CD4-positive, alpha-beta T cell treated with Interleukin-21 for 1 hour (primary cell): ENCODE results near the gene PJVK.
"Not testable (repeated sequence)": the region's sequence is repeated elsewhere in the genome, so short reads cannot be mapped to it uniquely, and the experiment has no call there.

ENCODE experiments used
- DNase-seq: peaks from one replicate; pipeline ENCODE4 v3.0.0-alpha.2; 2020

PJVK gene

GRCh38 chr2:178436662-178437061, 14.5 kb upstream of the PJVK start:
- no peak for DNase-seq

- no peak for DNase-seq
These were observed 9.8 kb upstream of the PJVK start for GRCh38 chr2:178441426-178441825.

- peak; percentile 17 for DNase-seq
These were observed 2.1 kb upstream of the PJVK start for GRCh38 chr2:178448968-178449661.

GRCh38 chr2:178449700-178450523, 1.3 kb upstream of the PJVK start:
- peak; percentile 83 for DNase-seq

GRCh38 chr2:178450524-178450773, 729 bp upstream of the PJVK start:
- DNase-seq: no peak

GRCh38 chr2:178452334-178452733, 1.2 kb downstream of the PJVK start:
- no peak for DNase-seq

GRCh38 chr2:178452870-178453269, 1.7 kb downstream of the PJVK start:
- no peak for DNase-seq

GRCh38 chr2:178455947-178456346, 4.8 kb downstream of the PJVK start:
- DNase-seq: no peak

- DNase-seq: no peak
These were observed 6.3 kb downstream of the PJVK start for GRCh38 chr2:178457390-178457886.

GRCh38 chr2:178469219-178469849, 18.2 kb downstream of the PJVK start:
- DNase-seq: no peak

GRCh38 chr2:178471313-178471712, 20.1 kb downstream of the PJVK start:
- not testable (repeated sequence) for DNase-seq

- DNase-seq: no peak
These were observed 22.2 kb downstream of the PJVK start for GRCh38 chr2:178473373-178473772.

- DNase-seq: no peak
These were observed 22.8 kb downstream of the PJVK start for GRCh38 chr2:178473931-178474330.

- no peak for DNase-seq
These were observed 23.4 kb downstream of the PJVK start for GRCh38 chr2:178474560-178474959.

GRCh38 chr2:178476477-178476876, 25.3 kb downstream of the PJVK start:
- no peak for DNase-seq

GRCh38 chr2:178477443-178478129, 26.4 kb downstream of the PJVK start:
- no peak for DNase-seq

- no peak for DNase-seq
These were observed 26.9 kb downstream of the PJVK start for GRCh38 chr2:178478130-178478438.

GRCh38 chr2:178478439-178479274, 27.5 kb downstream of the PJVK start, which contains the start of gene FKBP7:
FKBP7 (minus strand) TSS chr2:178478600; CDS start chr2:178478499, 101 bp downstream.
- DNase-seq: peak; percentile 88

GRCh38 chr2:178479275-178479616, 28.1 kb downstream of the PJVK start:
- DNase-seq: no peak

- no peak for DNase-seq
These were observed 28.6 kb downstream of the PJVK start for GRCh38 chr2:178479758-178480226.

- peak; percentile 85 for DNase-seq
These were observed 29.3 kb downstream of the PJVK start, which contains the start of gene PLEKHA3 for GRCh38 chr2:178480227-178481181. PLEKHA3 (plus strand) TSS chr2:178480457; CDS start chr2:178480870, 413 bp downstream.
